Calu3 (cell line): Measurements from ENCODE around the gene SLC66A1. TPM values are rescaled to one million over a fixed set of nuclear protein-coding genes. Genes with fewer than 3 reads are reported as not detected.

ENCODE experiments used
- BruUV-seq: library from RNA; stranded (reverse); fragments of 400-500 nt; replicated peaks from 2 replicates; lab custom pipeline; 2021; lab: Mats Ljungman, UMichigan
- CTCF ChIA-PET: fragments of 300-600 bp; sonication (Branson Sonifier 250); formaldehyde crosslinking; loops from one replicate; lab custom pipeline; 2022; ENCODE audit warnings: antibody characterized with exemption; lab: Charles Lee
- DNase-seq: peaks from one replicate; pipeline ENCODE4 v3.0.0; 2022
- H3K27ac Mint-ChIP-seq: one replicate; pipeline ENCODE4 v1.8.0; 2022; ENCODE audit warnings: mixed read lengths; ENCODE audit not compliant: unreplicated experiment
- H3K27me3 Mint-ChIP-seq: one replicate; pipeline ENCODE4 v1.8.0; 2022; ENCODE audit warnings: mixed read lengths; ENCODE audit not compliant: unreplicated experiment
- H3K36me3 Mint-ChIP-seq: one replicate; pipeline ENCODE4 v1.8.0; 2022; ENCODE audit warnings: mild to moderate bottlenecking, moderate library complexity, mixed read lengths; ENCODE audit not compliant: insufficient read depth, unreplicated experiment
- H3K4me1 Mint-ChIP-seq: one replicate; pipeline ENCODE4 v1.8.0; 2022; ENCODE audit warnings: mild to moderate bottlenecking, low read depth, mixed read lengths; ENCODE audit not compliant: unreplicated experiment
- H3K4me3 Mint-ChIP-seq: one replicate; pipeline ENCODE4 v1.8.0; 2022; ENCODE audit warnings: mild to moderate bottlenecking, low read depth, moderate library complexity, mixed read lengths; ENCODE audit not compliant: unreplicated experiment
- H3K9me3 Mint-ChIP-seq: one replicate; pipeline ENCODE4 v1.8.0; 2022; ENCODE audit warnings: low read depth, mixed read lengths; ENCODE audit not compliant: unreplicated experiment
- intact Hi-C: fragments of 100-400 bp; cut with micrococcal nuclease; formaldehyde crosslinking; loops from one replicate; pipeline ENCODE4 v1.10.0; 2022; ENCODE audit not compliant: unreplicated experiment
- total RNA-seq: library from RNA; stranded (reverse); gene quantifications from 2 replicates; pipeline ENCODE4 v1.2.3, GENCODE V29; 2022
- TF ChIP-seq, protein P1 (sequence below): fragments of 200-600 bp; IDR thresholded peaks from one replicate; pipeline ENCODE4 v1.8.0; 2022; ENCODE audit warnings: antibody characterized with exemption; ENCODE audit not compliant: unreplicated experiment

Gene SLC66A1
- total RNA-seq, 1 experiment from 2014 or later = 10.0 TPM

DNA sequence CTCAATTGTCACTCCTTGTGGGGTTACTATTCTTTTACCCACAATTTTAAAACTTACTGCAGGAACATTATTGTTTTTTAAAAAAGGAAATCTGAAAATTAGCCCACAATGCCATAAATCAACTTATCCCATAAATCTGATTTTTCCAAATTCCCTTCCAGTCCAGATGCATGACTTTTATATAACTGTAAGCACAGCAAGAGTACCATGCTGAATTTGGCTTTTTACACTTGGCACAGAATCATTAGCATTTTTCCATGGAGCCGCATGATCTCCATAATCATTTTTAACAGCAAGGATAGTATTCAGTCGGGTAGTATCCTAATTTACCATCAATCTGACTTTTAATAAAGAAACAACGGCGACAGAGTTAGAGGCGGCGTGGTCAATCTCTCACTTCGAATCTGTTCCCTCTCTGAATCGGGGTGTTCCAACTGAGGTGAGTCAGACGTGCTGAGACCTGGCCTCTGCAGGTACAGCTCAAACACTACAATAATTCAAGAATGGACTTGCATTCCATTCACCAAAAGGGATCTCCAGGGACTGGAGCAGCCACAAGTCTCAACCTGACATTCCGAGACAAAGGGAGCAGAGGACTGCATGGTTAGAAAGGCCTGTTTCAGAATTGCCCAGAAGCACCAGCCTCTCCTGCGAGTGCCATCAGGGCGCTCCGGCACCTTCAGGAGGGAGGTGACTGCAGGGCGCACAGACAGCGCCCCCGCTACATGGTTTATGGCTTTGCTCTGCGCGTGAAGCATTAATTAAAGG is 48.9 kb downstream of the SLC66A1 start:
- no peak overlapping the region for H3K27ac Mint-ChIP-seq
- CTCF ChIA-PET = no interaction called here
- H3K4me3 Mint-ChIP-seq = no peak overlapping the region
- intact Hi-C loops = no loop called here
- H3K4me1 Mint-ChIP-seq = no peaks in the 10 kb centered on the region
- H3K36me3 Mint-ChIP-seq = peaks cover 10% of the 10 kb centered on the region
- BruUV-seq = no TSS peak
- no peaks in the 10 kb centered on the region for H3K9me3 Mint-ChIP-seq
- no peak for DNase-seq
- TF ChIP-seq, protein P1, sequence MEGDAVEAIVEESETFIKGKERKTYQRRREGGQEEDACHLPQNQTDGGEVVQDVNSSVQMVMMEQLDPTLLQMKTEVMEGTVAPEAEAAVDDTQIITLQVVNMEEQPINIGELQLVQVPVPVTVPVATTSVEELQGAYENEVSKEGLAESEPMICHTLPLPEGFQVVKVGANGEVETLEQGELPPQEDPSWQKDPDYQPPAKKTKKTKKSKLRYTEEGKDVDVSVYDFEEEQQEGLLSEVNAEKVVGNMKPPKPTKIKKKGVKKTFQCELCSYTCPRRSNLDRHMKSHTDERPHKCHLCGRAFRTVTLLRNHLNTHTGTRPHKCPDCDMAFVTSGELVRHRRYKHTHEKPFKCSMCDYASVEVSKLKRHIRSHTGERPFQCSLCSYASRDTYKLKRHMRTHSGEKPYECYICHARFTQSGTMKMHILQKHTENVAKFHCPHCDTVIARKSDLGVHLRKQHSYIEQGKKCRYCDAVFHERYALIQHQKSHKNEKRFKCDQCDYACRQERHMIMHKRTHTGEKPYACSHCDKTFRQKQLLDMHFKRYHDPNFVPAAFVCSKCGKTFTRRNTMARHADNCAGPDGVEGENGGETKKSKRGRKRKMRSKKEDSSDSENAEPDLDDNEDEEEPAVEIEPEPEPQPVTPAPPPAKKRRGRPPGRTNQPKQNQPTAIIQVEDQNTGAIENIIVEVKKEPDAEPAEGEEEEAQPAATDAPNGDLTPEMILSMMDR = no peak
- no peaks in the 10 kb centered on the region for H3K27me3 Mint-ChIP-seq

DNA sequence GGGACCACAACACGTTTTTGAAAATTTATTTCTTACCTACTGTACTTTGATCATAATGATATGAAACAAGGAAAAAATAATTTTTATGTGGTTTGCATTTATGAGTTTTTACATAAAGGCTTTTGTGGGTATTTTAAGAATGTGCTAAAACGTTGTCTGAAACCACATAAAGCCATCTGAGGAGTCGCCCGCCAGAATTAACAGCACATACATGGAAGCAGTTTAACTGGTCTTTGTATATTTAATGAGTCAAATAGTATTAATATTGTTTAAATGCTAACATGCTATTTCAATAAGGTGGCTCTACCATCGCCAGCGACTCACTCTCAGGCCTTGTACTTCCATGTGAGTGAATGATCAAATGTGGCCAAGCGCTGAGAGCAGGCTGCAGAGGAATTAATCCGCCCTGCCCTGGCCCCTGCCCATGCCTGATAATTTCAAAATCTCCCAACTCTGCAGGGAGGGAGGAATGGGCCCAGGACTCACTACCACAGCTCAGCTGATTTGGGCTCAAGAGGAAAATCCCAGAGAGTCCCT is 49.6 kb downstream of the SLC66A1 start:
- intact Hi-C loops = no loop called here
- no peak overlapping the region for H3K27ac Mint-ChIP-seq
- no TSS peak for BruUV-seq

DNA sequence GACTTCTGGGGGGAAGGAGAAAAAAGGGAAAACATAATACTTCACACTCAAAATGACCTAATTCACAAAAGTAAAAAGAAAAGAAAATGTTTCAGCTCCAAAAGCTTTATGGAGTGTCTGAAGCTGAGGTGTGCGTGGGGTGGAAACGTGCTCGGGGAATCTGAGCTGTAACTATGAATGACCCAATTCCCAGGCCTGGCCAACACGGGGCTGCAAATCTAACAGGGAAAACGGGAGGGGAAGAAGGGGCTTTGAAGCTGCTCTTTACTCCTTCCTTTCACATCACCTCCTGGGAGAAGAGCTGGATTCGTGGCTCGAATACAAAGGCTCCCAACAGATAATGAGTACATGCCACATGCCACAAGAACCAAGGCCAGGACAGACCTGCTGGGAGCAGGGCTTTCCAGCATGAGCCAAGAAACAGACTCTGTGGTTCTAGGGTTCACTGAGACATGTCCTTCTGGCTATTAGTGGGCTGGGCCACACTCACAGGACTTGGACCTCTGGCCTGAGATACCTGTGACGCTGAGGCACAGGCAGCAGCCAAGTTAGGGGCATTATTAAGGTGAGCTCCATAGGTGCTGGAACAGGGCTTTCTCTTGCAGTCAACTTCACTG is 51.5 kb downstream of the SLC66A1 start:
- H3K27ac Mint-ChIP-seq = no peak overlapping the region

More for the DNA sequence above, 49.6 kb downstream of the SLC66A1 start:
- Mint-ChIP-seq H3K4me3 (no peak overlapping the region), H3K27me3 (no peaks in the 10 kb centered on the region), H3K4me1 (peaks cover under 1% of the 10 kb centered on the region), H3K9me3 (no peaks in the 10 kb centered on the region), H3K36me3 (peaks cover 15% of the 10 kb centered on the region)
- TF ChIP-seq, protein P1 = no peak
- no peak for DNase-seq
- CTCF ChIA-PET = no interaction called here

DNA sequence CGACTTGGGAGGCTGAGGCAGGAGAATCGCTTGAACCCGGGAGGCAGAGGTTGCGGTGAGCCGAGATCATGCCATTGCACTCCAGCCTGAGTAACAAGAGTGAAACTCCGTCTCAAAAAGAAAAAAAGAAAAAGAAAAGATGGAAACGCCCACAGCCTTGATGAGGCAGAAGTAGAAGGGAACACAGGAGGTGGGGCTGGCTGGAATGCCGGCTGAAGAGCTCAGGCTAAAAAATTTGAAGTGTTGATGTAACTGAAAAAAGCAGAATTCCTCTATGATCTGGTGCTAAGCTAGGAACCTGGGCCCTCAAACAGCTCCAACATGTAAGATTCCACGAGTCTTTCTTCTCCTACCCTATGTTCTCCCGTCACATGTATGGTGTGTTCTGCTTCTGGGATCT is 53.6 kb downstream of the SLC66A1 start:
- H3K27ac Mint-ChIP-seq = no peak overlapping the region
- CTCF ChIA-PET = interaction anchor here (0.6 kb wide), 1 partner anchor 15 kb away, joined by 3 read pairs; no protein-coding TSS in a partner anchor
- BruUV-seq = no TSS peak

More for the DNA sequence above, 51.5 kb downstream of the SLC66A1 start:
- no TSS peak for BruUV-seq
- TF ChIP-seq, protein P1 = no peak
- Mint-ChIP-seq H3K9me3 (no peaks in the 10 kb centered on the region), H3K4me1 (peaks cover 7% of the 10 kb centered on the region), H3K27me3 (no peaks in the 10 kb centered on the region), H3K36me3 (peaks cover 11% of the 10 kb centered on the region), H3K4me3 (no peak overlapping the region)
- CTCF ChIA-PET = no interaction called here
- intact Hi-C loops = no loop called here
- no peak for DNase-seq

More for the DNA sequence above, 53.6 kb downstream of the SLC66A1 start:
- intact Hi-C loops = no loop called here
- Mint-ChIP-seq H3K36me3 (peaks cover 11% of the 10 kb centered on the region), H3K27me3 (no peaks in the 10 kb centered on the region), H3K4me3 (no peak overlapping the region), H3K9me3 (no peaks in the 10 kb centered on the region), H3K4me1 (peaks cover 7% of the 10 kb centered on the region)
- no peak for DNase-seq
- TF ChIP-seq, protein P1 = no peak
